Right lobe of liver (tissue), 4 donors: ENCODE data around the gene ARL8B.

ENCODE experiments used
- CTCF ChIP-seq, 4 donors: fragments of 200-600 bp in 3 of 4; fragments of 450-650 bp in 1 of 4; IDR thresholded peaks; one replicate each; pipeline versions ENCODE4 v1.5.1 to v1.8.0; 2016 to 2022; ENCODE audit warnings: antibody characterized with exemption in 4 of 4, mild to moderate bottlenecking in 2 of 4
- POLR2A ChIP-seq: fragments of 450-650 bp; IDR thresholded peaks from one replicate; pipeline ENCODE4 v1.6.1; 2017; ENCODE audit warnings: antibody characterized with exemption, mild to moderate bottlenecking
- donor health status: DM: no; HTN: no; CAD: no.
- donor health status: DM: no; HTN: no; CAD: no.
- donor health status: DM: no; HTN: yes; CAD: no.

DNA sequence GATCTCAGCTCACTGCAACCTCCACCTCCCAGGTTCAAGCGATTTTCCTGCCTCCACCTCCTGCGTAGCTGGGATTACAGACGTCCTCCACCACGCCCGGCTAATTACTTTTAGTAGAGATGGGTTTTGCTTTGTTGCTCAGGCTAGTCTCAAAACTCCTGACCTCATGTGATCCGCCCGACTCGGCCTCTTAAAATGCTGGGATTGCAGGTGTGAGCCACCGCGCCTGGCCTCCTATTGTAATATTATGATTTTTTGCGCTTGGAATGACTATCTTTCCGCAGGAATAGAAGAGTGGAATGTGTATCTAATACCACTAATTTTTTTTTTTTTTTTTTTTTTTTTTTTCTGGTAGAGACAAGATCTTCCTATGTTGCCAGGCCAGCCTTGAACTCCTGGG is 1.8 kb downstream of the ARL8B start:
- no peak for TF ChIP-seq CTCF (IDR thresholded peaks at IDR 0.05)
- no peak for TF ChIP-seq POLR2A
